Endothelial cell of umbilical vein (primary cell): ENCODE data around the gene TLX3. TPM values are rescaled to one million over a fixed set of nuclear protein-coding genes. Genes with fewer than 3 reads are reported as not detected.

Experiments
- BruUV-seq: library from RNA; stranded (reverse); fragments of 400-500 nt; replicated peaks from 2 replicates; lab custom pipeline; 2021; lab: Mats Ljungman, UMichigan
- CTCF ChIA-PET: fragments of 300-600, 350-600 bp; sonication (Branson Sonifier 250); formaldehyde crosslinking; loops from one replicate; lab custom pipeline; 2021; ENCODE audit warnings: antibody characterized with exemption, inconsistent platforms; lab: Charles Lee
- POLR2A ChIA-PET: fragments of 300-600, 350-600 bp; sonication (Branson Sonifier 250); formaldehyde crosslinking; loops from one replicate; lab custom pipeline; 2021; ENCODE audit warnings: antibody characterized with exemption, inconsistent platforms; lab: Charles Lee
- DNase-seq: peaks from one replicate; pipeline ENCODE4 v3.0.0-alpha.2; 2011; ENCODE audit warnings: low read depth, low spot score
- FAIRE-seq: peaks from 2 replicates; lab custom pipeline; 2011; peaks lifted over from hg19 to GRCh38; lab: Jason Lieb, UNC
- H2AFZ ChIP-seq: 2 replicates; pipeline ENCODE4 v1.6.0; 2012; ENCODE audit warnings: low read depth, low read length, control low read depth, inconsistent platforms
- H3K27ac ChIP-seq: 2 replicates; pipeline ENCODE4 v1.5.1; 2011; ENCODE audit warnings: low read depth, mild to moderate bottlenecking, control low read depth, low read length, moderate library complexity; ENCODE audit not compliant: insufficient read depth
- H3K27me3 ChIP-seq, 2 experiments: 2 replicates each; pipeline versions ENCODE4 v1.6.0 to v1.6.1; 2011; ENCODE audit warnings: low read length in 2 of 2, mixed read lengths in 1 of 2; ENCODE audit not compliant: control insufficient read depth in 2 of 2, insufficient read depth in 2 of 2
- H3K36me3 ChIP-seq, 2 experiments: 2 replicates in 1 of 2; 3 replicates in 1 of 2; pipeline ENCODE4 v1.5.1; 2011; ENCODE audit warnings: low read length in 2 of 2, mild to moderate bottlenecking in 1 of 2, moderate library complexity in 1 of 2; ENCODE audit not compliant: control insufficient read depth in 2 of 2, insufficient read depth in 2 of 2; ENCODE audit errors: extremely low read depth in 1 of 2
- H3K4me1 ChIP-seq: 3 replicates; pipeline ENCODE4 v1.5.1; 2011; ENCODE audit warnings: mild to moderate bottlenecking, low read length; ENCODE audit not compliant: control insufficient read depth, insufficient read depth; ENCODE audit errors: extremely low read depth
- H3K4me2 ChIP-seq: 2 replicates; pipeline ENCODE4 v1.6.1; 2011; ENCODE audit warnings: low read length, control low read depth, mixed read lengths; ENCODE audit not compliant: insufficient read depth
- H3K4me3 ChIP-seq, 3 experiments: fragments of 200-600 bp in 1 of 3; sonication (generic), shearing (Covaris generic) in 1 of 3; replicated peaks in 1 of 3; 2 replicates each; pipeline ENCODE4 v1.5.1; 2011 to 2016; ENCODE audit warnings: control low read depth in 3 of 3, low read length in 3 of 3, mild to moderate bottlenecking in 2 of 3, inconsistent platforms in 1 of 3, low read depth in 1 of 3, moderate library complexity in 1 of 3; ENCODE audit not compliant: insufficient read depth in 1 of 3
- H3K79me2 ChIP-seq: 2 replicates; pipeline ENCODE4 v1.6.0; 2012; ENCODE audit warnings: low read length, inconsistent platforms; ENCODE audit not compliant: control insufficient read depth, insufficient read depth
- H3K9ac ChIP-seq: replicated peaks from 2 replicates; pipeline ENCODE3; 2011; ENCODE audit warnings: low read length, control low read depth; ENCODE audit not compliant: insufficient read depth; ENCODE audit errors: extremely low read depth
- H3K9me1 ChIP-seq: replicated peaks from 3 replicates; pipeline ENCODE4 v1.6.0; 2011; ENCODE audit warnings: mild to moderate bottlenecking, low read length; ENCODE audit not compliant: control insufficient read depth, insufficient read depth; ENCODE audit errors: extremely low read depth
- H3K9me3 ChIP-seq: replicated peaks from 2 replicates; pipeline ENCODE4 v1.5.1; 2012; ENCODE audit warnings: low read length, inconsistent platforms; ENCODE audit not compliant: control insufficient read depth, insufficient read depth
- H4K20me1 ChIP-seq: replicated peaks from 2 replicates; pipeline ENCODE3; 2011; ENCODE audit warnings: mild to moderate bottlenecking, low read length; ENCODE audit not compliant: control insufficient read depth, insufficient read depth; ENCODE audit errors: extremely low read depth
- CTCF ChIP-seq, 2 donors: IDR thresholded peaks; 1 replicate in 1 of 2; 2 replicates in 1 of 2; pipeline ENCODE4 v1.5.1; 2011; ENCODE audit warnings: low read length in 2 of 2, mild to moderate bottlenecking in 2 of 2, moderate library complexity in 2 of 2, control low read depth in 1 of 2, inconsistent platforms in 1 of 2, low read depth in 1 of 2; ENCODE audit not compliant: insufficient read depth in 1 of 2; ENCODE audit errors: extremely low read depth in 1 of 2
- EZH2 ChIP-seq: IDR thresholded peaks from 2 replicates; pipeline ENCODE4 v1.6.1; 2012; ENCODE audit warnings: borderline replicate concordance, low read depth, mild to moderate bottlenecking, moderate library complexity, low read length, inconsistent platforms; ENCODE audit not compliant: severe bottlenecking
- FOS ChIP-seq: IDR thresholded peaks from 2 replicates; pipeline ENCODE4 v1.6.1; 2011; ENCODE audit warnings: mild to moderate bottlenecking, low read length, moderate library complexity, borderline replicate concordance; ENCODE audit not compliant: insufficient read depth
- GATA2 ChIP-seq: IDR thresholded peaks from 2 replicates; pipeline ENCODE4 v1.7.0; 2011; ENCODE audit warnings: low read depth, mild to moderate bottlenecking, moderate library complexity, mixed read lengths, low read length; ENCODE audit not compliant: insufficient read length, insufficient read depth
- JUN ChIP-seq: IDR thresholded peaks from 2 replicates; pipeline ENCODE4 v1.6.1; 2011; ENCODE audit warnings: borderline replicate concordance, low read depth; ENCODE audit not compliant: insufficient read length, insufficient read depth
- MAX ChIP-seq: IDR thresholded peaks from 2 replicates; pipeline ENCODE4 v1.6.1; 2011; ENCODE audit not compliant: insufficient read depth, insufficient read length
- POLR2A ChIP-seq: IDR thresholded peaks from 2 replicates; pipeline ENCODE4 v1.6.1; 2012; ENCODE audit warnings: low read depth, mild to moderate bottlenecking, control low read depth, low read length
- dilution Hi-C: fragments of 300-500 bp; cut with MboI; formaldehyde crosslinking; loops from one replicate; pipeline ENCODE4 v1.15.0; 2019; ENCODE audit warnings: low sequenced_read_pairs; ENCODE audit not compliant: extremely low pct_ligation_motif_present
- intact Hi-C: fragments of 100-400 bp; cut with micrococcal nuclease; formaldehyde crosslinking; loops from one replicate; pipeline ENCODE4 v1.10.0; 2022
- polyA plus RNA-seq, 4 experiments: library from polyadenylated mRNA; depleted of rRNA in 3 of 4; stranded (reverse) in 3 of 4; unstranded in 1 of 4; fragments of >200 nt; gene quantifications; 2 replicates each; pipeline versions ENCODE4 v1.2.1 to v1.2.3, GENCODE V29; 2011 to 2012; ENCODE audit warnings: missing spikeins in 1 of 4
- total RNA-seq: library from RNA; stranded (reverse); gene quantifications from 2 replicates; pipeline ENCODE4 v1.2.3, GENCODE V29; 2021

Gene TLX3
- total and polyA plus RNA-seq, 2 donors (not counting 3 experiments of a cell fraction or from before 2014, with no cell fraction given): not detected

GRCh38 chr5:171351536-171352073 lies 42.6 kb downstream of the TLX3 start:
- no peaks in the 10 kb centered on the region for H3K9me3 ChIP-seq
- dilution Hi-C loops: no loop called here
- H3K4me2 ChIP-seq: no peak overlapping the region
- intact Hi-C loops: no loop called here
- CTCF ChIA-PET: interaction anchor here (0.6 to 3.0 kb wide), 4 partner anchors 9 to 542 kb away, joined by 3 to 11 read pairs (median 8); no protein-coding TSS in a partner anchor
- H4K20me1 ChIP-seq: no peaks in the 10 kb centered on the region
- no peak overlapping the region for H2AFZ ChIP-seq
- H3K4me1 ChIP-seq: no peaks in the 10 kb centered on the region
- DNase-seq: no peak
- BruUV-seq: no TSS peak
- H3K27ac ChIP-seq: no peak overlapping the region
- H3K9me1 ChIP-seq: no peaks in the 10 kb centered on the region
- no peak overlapping the region for H3K9ac ChIP-seq
- no peaks in the 10 kb centered on the region for H3K79me2 ChIP-seq
- POLR2A ChIA-PET: no interaction called here
- no peak overlapping the region for H3K4me3 ChIP-seq
- no peak for FAIRE-seq
- no peak for TF ChIP-seq CTCF (IDR thresholded peaks at IDR 0.05; ENCODE audit: extremely low read depth in 1 of 2, insufficient read depth in 1 of 2, low read depth in 1 of 2, low read length in 2 of 2)
- no peak for TF ChIP-seq FOS
- H3K27me3 ChIP-seq: no peaks in the 10 kb centered on the region
- H3K36me3 ChIP-seq: no peaks in the 10 kb centered on the region

GRCh38 chr5:171355302-171355724 lies 46.3 kb downstream of the TLX3 start:
- BruUV-seq: no TSS peak
- DNase-seq (no peak), FAIRE-seq (no peak)
- no peaks in the 10 kb centered on the region for H3K9me1 ChIP-seq
- no peaks in the 10 kb centered on the region for H3K36me3 ChIP-seq
- H3K4me1 ChIP-seq: no peaks in the 10 kb centered on the region
- H2AFZ ChIP-seq: no peak overlapping the region
- H3K4me2 ChIP-seq: no peak overlapping the region
- no peaks in the 10 kb centered on the region for H3K27me3 ChIP-seq
- H3K79me2 ChIP-seq: no peaks in the 10 kb centered on the region
- H3K9ac ChIP-seq: no peak overlapping the region
- no peak overlapping the region for H3K27ac ChIP-seq
- intact Hi-C loops: no loop called here
- no peaks in the 10 kb centered on the region for H3K9me3 ChIP-seq
- dilution Hi-C loops: no loop called here
- H4K20me1 ChIP-seq: no peaks in the 10 kb centered on the region
- CTCF ChIA-PET: no interaction called here
- TF ChIP-seq GATA2: no peak
- TF ChIP-seq MAX: no peak
- TF ChIP-seq POLR2A: no peak
- TF ChIP-seq JUN: no peak
- TF ChIP-seq FOS: no peak
- no peak for TF ChIP-seq EZH2
- H3K4me3 ChIP-seq: no peak overlapping the region
- POLR2A ChIA-PET: no interaction called here
